ENCODE measurements around the gene CDS2.

The CDS2 gene

DNA sequence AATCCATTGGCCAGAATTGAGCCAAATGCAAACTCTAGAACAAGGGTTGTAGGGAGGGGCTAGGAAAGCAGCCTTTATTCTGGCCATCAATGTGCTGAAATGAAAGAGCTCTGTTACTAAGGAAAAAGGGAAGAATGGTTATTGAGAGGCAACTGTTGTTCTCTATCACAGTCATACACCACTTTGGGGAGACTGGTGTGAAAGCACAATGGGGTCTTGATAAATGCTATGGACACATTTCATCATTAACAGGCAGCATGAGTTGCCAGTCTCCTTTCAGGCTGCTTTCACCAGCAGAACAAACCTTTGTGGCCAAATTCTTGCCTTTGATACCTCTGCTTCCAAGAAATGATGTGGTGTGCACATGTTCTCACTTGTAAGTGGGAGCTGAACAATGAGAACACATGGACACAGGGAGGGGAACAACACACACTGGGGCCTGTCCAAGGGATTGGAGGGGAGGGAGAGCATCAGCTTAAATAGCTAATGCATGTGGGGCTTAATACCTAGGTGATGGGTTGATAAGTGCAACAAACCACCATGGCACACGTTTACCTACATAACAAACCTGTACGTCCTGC lies 86.2 kb downstream of the CDS2 start:
- no peak for DNase-seq

DNA sequence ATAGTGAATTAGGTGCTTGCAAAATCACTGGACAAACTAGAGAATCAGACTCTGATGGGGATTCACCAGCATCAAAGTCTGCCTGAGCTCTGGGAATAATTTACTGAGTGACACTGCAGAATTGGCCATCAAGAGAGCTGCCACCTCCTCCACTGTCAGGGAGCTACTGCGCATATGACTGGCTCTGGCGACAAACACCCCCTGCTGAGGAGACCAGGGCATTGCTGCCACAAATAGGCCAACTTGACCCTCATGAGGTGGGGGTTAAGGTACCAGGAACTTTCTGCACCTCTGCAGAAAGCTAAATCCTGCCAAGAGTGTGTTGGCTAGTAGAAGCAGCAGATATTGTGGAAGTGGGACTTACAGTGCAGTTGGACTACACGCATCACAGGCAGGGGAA lies 88.0 kb downstream of the CDS2 start:
- DNase-seq: no peak

DNA sequence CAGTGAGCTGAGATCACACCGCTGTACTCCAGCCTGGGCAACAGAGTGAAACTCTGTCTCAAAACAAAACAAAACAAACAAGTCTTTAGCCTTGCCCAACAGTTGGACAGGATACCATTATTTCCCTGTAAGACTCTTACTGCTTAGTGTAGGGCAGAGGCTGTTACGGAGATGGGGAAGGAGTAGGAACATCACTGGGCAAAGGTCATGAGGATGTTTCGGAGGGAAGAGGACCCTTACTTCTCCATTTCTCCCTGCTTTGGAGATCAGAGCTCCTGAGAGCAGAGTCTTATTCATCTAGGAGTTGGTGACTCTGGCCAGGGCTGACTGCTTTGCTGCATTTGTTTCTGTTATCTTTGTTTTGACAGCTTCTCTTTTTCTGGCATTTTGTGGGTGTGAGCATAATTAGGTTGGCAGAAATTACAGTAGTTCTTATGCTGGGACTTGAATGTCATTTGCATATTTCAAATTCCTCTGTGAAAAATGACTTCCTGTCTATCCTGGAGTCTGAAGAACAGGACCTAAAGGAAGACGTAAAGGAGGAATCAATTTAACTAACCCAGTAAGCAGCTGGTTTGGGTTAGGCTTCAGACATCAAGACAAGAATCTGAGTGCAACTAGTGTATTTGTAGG lies 89.0 kb downstream of the CDS2 start:
- peak; percentile 62 to 87 (median 70) for DNase-seq

DNA sequence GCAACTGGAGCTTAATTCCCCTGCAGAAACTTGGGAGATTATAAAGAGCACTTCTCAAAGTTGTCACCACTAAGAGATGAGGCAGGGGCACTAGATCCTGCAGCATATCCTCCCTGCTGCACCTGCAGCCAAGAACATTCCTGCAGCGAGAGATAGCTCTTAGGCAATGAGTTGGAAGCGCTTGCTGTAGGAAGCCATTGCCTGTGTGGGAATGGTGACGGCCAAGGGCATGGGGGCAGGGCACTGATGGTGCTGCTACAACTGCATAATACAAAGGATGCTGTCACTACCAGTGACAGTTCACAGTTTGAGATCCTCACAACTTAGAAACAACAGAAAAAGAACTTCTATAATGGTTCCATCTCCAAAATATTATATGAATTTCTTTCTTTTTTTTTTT lies 89.9 kb downstream of the CDS2 start:
- DNase-seq: no peak

DNA sequence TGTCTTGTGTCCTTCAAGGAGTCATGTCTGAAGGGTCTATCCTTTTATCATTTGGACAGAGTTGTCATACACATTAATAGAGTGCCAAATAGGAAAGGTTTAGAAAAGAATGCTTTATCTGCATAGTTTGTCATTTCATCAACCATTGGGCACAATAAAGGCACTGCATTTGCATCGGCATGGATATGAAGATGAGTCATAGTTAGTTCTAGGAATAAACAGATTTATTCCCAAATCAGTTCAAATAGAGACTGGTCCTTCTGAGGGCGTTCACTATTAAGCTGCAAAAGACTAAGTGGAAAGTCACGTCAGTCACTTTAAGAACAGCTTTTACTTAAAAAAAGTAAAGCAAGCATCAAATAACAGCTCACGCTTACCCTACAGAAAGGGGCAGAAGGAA lies 90.8 kb downstream of the CDS2 start:
- no peak for DNase-seq

DNA sequence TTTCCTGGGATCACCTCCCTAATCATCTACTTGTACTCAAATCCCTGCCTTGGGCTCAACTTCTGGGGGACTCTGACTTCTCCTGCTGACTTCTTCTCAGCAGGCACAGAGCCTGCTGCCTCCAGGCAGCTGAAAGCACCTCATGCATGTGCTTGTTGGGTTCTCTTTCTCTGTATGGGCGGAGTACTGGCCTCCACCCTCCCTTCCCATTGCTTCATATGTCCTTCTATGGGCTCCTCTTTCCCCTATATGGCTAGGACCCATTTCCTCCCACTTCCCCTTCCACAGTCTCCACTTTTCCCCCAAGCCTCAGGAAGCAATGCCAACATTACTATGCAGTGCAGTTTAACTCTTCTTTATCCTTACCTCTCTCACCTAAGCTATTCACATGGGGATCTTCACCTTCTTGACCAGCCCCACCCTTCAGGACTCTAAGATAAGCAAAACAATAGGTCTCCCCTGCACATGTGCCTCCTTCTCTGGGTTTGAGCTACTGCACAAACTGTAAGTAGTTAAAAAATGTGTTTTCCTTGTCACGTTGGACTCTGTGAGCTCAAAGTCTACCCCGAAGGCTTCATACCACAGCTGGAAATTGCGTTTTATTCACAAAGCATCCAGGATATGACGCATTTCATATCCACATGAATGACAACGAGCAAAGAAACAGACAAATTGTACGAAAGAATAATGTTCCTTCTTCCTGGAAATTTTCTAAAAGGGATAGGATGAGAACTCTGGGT lies 93.7 kb downstream of the CDS2 start:
- DNase-seq: peak in 3 of 4 experiments; percentile 42 to 48 (median 42)

DNA sequence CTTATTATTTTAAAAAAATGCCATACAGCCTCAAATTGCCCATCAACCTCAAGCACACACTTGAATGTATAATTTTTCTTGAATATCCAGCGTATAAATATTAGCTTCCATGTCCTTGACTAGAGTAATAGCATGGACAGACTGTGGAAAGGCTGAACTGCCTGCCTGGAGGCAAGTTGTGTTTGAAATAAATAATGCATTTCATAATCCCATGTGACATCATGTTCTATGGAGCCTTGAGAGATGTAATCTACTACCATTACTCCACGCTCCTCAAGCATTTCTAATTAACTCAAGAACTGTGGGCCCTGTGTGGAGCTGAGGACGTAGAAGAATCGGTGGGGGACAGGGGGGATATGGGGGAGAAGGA lies 94.2 kb downstream of the CDS2 start:
- DNase-seq: no peak

DNA sequence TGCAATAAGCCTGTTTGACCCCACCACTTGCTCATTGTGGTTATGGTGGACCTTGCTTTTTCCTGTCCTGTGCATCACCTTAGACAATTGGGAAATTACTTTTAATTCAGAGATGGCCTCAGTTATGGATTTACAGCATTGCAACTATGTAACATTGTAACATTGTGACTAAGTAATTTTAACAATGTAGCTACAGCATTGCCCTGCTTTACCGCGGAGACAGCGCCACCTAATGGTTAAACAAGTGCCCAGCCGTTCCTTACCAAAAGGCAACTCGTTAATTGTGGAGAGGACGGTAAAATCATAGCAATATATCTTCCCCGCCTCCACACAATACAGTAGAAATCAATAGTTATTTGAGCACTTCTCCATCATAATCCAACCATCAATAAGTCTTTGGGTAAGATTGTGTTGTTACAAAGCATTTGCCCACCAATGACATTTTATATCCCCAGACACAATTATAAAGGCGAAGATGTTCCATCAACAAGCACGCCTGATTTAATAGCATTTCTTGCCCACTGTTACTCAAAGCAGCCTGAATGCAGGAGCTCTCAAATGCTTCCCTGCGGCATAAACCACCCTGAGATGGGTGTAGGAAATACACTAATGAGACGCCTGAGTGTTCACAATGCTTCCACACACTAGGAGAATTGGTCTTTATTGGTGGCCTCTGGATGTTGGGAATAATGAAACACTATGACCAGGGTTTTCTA lies 96.3 kb downstream of the CDS2 start:
- peak; percentile 74 to 89 (median 80) for DNase-seq

DNA sequence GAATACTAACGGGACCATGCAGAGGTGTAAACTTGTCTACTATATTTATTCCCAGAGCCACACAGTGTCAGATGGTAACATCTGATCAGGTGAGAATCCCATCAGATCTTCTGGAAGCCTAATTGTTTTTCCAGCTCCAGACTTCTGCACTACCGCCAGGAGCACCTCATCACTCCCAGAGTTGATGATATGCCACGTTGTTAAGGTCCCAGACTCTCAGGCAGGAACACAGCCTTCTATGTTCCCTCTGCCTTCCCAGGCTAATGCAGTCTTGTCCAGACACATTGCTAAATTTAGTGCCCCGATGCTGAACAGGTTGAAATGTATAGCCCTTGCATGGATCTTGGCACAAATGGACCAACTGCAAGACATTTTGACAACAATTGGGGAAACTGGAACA lies 103.7 kb downstream of the CDS2 start:
- no peak for DNase-seq

DNA sequence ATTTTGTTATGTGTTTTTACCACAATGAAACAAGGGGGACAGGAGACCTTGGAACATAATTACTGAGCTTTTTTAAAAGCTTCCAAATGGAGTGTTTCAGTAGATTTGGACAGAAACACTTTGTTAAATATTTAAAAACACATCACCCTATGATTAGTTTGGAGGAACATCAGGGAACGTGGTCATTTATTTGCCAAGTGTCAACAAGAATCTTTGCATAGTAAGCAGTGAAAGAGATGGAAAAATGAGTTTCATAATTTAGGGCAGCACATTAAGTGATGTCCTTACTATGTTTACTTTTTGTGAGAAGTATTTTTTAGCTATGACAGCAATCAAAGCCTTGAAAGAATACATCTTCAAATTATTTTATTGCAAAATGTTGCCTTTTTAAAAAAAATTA lies 107.3 kb downstream of the CDS2 start:
- no peak for DNase-seq

DNA sequence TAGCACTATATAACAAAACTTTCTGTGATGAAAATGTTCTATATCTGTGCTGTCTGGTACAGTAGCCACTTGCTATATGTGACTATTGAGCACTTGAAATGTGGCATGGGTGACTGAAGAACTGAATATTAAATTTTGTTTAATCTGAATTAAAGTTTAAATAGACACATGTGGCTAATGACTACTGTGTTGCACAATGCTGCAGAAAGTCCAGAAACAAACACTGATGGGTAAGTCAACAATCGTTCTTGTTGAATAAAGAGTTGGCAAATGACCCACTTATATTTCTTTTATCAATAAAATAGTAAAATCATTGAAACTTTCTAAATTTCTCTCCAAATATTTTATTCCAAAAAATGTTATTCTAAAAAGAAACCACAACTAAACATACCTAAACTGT lies 108.2 kb downstream of the CDS2 start:
- DNase-seq: no peak

Data from suppressor macrophage (primary cell).